ENCODE results near the gene TUBA3E.
A peak's percentile ranks its signal among the peaks of the same experiment; 100 is the strongest.
"Not testable (repeated sequence)": the region's sequence is repeated elsewhere in the genome, so short reads cannot be mapped to it uniquely, and the experiment has no call there.

Gene TUBA3E

GRCh38 chr2:130162486-130162885 lies 35.8 kb downstream of the TUBA3E start:
- DNase-seq (ENCODE audit: low spot score): not testable (repeated sequence)

GRCh38 chr2:130160838-130161705 lies 37.2 kb downstream of the TUBA3E start:
- DNase-seq (ENCODE audit: low spot score): not testable (repeated sequence)

DNA sequence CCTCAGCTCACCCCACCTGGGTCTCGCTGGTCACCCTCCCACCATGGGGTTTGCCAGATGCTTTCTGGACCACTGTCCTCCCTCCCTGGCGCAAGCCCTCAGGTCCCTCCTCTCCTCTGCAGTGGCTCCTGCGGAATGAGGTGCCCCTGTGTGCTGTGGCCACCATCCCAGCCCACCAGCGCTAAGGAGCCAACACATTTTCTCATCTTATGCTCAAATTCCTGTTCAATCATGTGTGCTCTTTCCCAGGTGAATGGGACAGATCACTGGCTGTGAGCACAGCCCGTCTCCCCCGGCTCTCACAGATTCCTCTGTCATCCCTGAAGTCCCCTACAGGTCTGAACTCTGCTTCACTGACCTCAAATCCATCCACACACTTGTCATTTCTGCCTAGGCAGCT lies 38.1 kb downstream of the TUBA3E start:
- DNase-seq (ENCODE audit: low spot score): no peak

DNA sequence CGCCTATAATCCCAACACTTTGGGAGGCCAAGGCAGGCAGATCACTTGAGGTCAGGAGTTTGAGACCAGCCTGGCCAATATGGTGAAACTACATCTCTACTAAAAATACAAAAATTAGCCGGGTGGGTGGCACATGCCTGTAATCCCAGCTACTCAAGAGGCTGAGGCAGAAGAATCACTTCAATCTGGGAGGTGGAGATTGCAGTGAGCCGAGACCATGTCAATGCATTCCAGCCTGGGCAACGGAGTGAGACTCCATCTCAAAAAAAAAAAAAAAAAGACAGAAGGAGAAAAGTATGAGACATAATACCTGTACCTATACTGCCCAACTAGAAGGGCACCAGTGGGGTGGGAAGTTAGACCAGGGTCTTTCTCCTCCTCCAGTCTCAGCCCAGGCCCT lies 38.9 kb downstream of the TUBA3E start:
- not testable (repeated sequence) for DNase-seq (ENCODE audit: low spot score)

- DNase-seq (ENCODE audit: low spot score): no peak
These were observed 39.6 kb downstream of the TUBA3E start for GRCh38 chr2:130158631-130159030.

- DNase-seq (ENCODE audit: low spot score): not testable (repeated sequence)
These were observed 40.3 kb downstream of the TUBA3E start for GRCh38 chr2:130157825-130158514.

DNA sequence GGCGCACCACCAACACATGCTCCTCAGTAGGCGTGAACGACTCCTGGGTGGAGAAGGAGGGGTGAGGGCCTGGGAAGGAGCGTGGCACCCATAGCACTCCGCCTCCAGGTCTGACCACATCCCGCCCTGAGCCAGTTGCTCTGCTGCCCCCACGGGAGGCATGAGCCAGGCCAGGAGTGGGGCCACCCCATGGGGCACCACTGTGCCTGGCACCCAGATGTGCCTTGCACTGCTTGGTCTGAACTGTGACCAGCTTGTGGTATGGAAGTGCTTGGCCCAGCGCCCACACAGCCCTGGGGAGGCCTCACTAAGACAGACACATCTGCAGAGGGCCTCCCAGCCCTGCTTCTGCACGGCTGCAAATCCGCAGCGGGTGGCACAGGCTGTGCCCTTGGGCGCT lies 40.9 kb downstream of the TUBA3E start:
- not testable (repeated sequence) for DNase-seq (ENCODE audit: low spot score)

- DNase-seq (ENCODE audit: low spot score): no peak
These were observed 41.6 kb downstream of the TUBA3E start for GRCh38 chr2:130156624-130157004.

- DNase-seq (ENCODE audit: low spot score): peak; percentile 30
These were observed 42.1 kb downstream of the TUBA3E start for GRCh38 chr2:130155956-130156623.

DNA sequence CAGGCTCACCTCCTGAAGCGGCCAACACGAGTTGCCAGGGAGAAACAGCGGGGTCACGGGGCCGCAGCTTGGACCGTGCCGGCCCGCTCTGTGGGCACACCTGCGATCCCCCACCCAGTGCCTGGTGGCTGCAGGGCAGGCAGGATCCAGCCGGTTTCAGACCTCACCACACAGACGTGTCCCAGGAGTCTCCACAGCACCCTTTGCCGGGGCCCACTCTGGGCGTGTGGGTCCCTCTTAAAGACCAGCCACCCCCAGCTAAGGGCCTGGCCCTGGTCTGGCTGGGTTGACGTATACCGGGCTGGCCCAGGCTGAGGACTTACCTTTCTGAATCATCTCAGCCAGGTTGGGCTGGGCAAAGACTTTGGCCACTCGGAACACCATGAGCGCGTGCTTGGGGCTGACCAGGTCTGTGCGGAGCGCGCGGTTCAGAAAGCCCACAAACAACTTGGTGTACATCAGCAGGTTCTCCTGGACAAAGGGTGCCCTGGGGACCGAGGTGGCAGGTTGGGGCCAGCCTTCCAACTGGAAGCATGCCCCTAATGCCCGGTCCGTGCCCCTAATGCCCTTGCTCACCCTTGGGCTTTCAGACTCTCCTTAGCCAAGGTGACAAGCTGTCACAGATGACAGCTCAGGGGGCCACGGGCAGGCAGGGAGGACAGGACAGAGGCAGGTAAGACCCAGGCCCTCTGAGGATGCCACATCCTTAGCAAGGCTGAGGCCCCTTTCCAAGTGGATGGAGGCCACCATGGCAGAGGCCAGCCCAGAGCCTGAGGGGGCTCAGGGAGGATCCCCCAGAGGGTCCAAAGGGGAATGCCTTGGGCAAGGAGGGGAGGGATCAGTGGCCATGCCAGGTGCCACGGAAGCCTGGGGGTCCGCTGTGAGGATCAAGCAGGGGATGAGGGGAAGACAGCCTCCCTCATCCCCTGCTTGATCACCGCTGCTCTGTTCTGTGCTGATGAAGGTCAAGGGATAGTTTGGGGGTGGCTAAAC lies 43.2 kb downstream of the TUBA3E start:
- no peak for DNase-seq (ENCODE audit: low spot score)

- not testable (repeated sequence) for DNase-seq (ENCODE audit: low spot score)
These were observed 43.8 kb downstream of the TUBA3E start for GRCh38 chr2:130154423-130154770.

DNA sequence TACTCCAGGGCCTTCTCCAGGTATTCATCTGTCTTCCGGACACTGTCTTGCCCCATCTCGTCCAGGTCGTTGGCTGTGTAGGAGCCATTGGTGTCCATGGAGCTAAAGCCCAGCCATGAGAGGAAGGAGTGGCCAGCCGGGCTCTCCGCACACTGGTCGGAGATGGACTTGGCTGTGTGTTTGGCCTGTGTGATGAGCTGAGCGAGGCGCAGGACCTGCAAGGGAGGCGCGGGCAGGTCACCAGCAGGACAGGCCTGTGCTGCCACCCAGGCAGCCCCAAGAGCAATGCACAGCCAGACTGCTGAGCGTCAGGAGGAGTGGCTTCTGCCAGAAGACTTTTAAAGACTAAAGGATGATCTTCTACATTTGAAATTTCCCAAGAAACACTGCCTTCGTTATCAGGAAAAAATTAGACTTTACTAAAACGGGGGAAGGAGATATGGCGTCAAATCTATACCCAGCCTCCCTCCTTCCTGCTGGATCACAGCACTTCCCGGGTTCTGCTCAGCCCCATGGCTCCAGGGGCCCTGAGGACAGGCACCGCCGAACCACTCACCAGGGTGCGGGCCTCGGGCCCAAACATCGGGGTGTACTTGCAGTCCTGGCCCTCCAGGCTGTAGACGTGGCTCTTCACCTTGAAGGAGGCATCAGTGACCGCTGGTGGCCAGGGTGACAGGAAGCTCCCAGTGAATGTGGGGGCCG lies 44.4 kb downstream of the TUBA3E start:
- DNase-seq (ENCODE audit: low spot score): not testable (repeated sequence)

- no peak for DNase-seq (ENCODE audit: low spot score)
These were observed 45.2 kb downstream of the TUBA3E start for GRCh38 chr2:130152816-130153595.

GRCh38 chr2:130152136-130152815 lies 46.0 kb downstream of the TUBA3E start:
- DNase-seq (ENCODE audit: low spot score): not testable (repeated sequence)

DNA sequence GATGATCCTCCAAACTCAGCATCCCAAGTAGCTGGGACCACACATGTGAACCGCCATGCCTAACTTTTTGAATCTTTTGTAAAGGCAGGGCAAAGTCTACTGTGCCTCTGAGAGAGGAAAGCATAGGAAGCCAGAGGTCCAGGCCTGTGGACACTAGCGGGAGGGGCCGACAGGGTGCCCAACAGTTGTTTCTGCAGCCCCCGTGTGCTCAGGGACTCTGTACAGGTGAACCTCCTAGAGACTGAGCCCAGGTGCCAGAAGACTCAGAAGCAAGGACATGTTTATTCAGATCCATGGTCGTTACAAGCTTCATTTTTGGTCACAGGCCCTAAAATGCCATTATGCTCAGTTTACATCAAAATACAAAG lies 47.1 kb downstream of the TUBA3E start:
- not testable (repeated sequence) for DNase-seq (ENCODE audit: low spot score)

GRCh38 chr2:130150181-130151144 lies 47.8 kb downstream of the TUBA3E start:
- no peak for DNase-seq (ENCODE audit: low spot score)

DNA sequence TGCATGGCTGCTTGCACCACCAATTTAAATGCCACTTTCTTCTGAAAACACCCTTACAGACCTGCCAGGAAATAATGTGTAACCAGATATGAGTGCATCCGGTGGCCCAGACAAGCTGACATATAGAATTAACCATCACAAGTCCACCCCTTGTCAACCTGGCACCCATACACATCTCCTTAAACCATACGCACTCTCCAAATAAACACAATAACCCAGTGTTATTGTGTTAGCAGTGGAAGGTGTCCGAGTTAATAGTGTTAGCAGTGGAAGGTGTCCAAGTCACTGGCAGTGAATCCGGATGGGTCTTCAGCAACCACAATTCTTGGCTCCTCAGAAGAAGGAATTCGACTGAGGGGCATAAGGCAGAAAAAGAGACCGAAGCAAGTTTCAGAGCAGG lies 49.7 kb downstream of the TUBA3E start:
- not testable (repeated sequence) for DNase-seq (ENCODE audit: low spot score)

- not testable (repeated sequence) for DNase-seq (ENCODE audit: low spot score)
These were observed 53.2 kb downstream of the TUBA3E start, which contains the start of gene CCDC74B for GRCh38 chr2:130145006-130145414. CCDC74B (minus strand) TSS chr2:130145112; CDS start chr2:130144996, 116 bp downstream.
